Mesothelial cell of epicardium (in vitro differentiated cells): ENCODE results near the gene PHACTR1. TPM values are rescaled to one million over a fixed set of nuclear protein-coding genes. Genes with fewer than 3 reads are reported as not detected.
A peak's percentile ranks its signal among the peaks of the same experiment; 100 is the strongest.

Experiments used
- DNase-seq, 2 experiments: peaks; one replicate each; pipeline ENCODE4 v3.0.0; 2021; ENCODE audit warnings: low spot score in 2 of 2; ENCODE audit not compliant: unreplicated experiment in 2 of 2
- H3K27ac Mint-ChIP-seq: 2 replicates; pipeline ENCODE4 v1.8.0; 2021; ENCODE audit warnings: mixed read lengths
- H3K27me3 Mint-ChIP-seq: 2 replicates; pipeline ENCODE4 v1.8.0; 2021; ENCODE audit warnings: low read depth, mixed read lengths
- H3K36me3 Mint-ChIP-seq: 2 replicates; pipeline ENCODE4 v1.8.0; 2021; ENCODE audit warnings: mixed read lengths
- H3K4me1 Mint-ChIP-seq: 2 replicates; pipeline ENCODE4 v1.8.0; 2021; ENCODE audit warnings: mixed read lengths
- H3K4me3 Mint-ChIP-seq: 2 replicates; pipeline ENCODE4 v1.8.0; 2021; ENCODE audit warnings: mild to moderate bottlenecking, moderate library complexity, mixed read lengths
- H3K9me3 Mint-ChIP-seq: 2 replicates; pipeline ENCODE4 v1.8.0; 2021; ENCODE audit warnings: mixed read lengths
- total RNA-seq: library from RNA; stranded (reverse); gene quantifications from 3 replicates; pipeline ENCODE4 v1.2.1, GENCODE V29; 2021
- TF ChIP-seq, protein P1 (sequence below): fragments of 200-600 bp; sonication (generic); IDR thresholded peaks from one replicate; pipeline ENCODE4 v1.5.0; 2021; ENCODE audit warnings: antibody characterized with exemption; ENCODE audit not compliant: unreplicated experiment

The PHACTR1 gene
- total RNA-seq, 1 donor from 2014 or later, result 0.76 TPM

DNA sequence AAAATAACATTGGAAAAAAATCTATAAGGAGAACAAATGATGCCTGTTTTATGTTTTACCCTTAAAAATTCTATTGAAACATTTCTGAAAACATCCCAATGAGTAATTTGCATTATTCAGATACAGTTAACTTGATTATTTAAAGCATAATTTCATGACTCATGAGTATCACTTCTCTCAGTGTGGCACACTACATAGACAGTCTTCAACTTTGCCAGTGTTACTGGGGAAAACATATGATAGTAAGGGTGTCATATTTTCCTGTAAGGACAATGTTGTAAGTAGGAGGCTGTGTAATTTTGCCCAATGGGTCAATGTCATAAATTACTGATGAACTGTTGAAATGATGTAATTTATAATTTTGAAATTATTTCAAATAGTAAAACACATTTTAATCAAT, 125.5 kb downstream of the PHACTR1 start:
- no peak for DNase-seq
- Mint-ChIP-seq H3K36me3 (no peaks in the 10 kb centered on the region), H3K27me3 (no peaks in the 10 kb centered on the region), H3K4me3 (no peak overlapping the region), H3K27ac (no peak overlapping the region), H3K9me3 (peaks cover 9% of the 10 kb centered on the region), H3K4me1 (peaks cover 13% of the 10 kb centered on the region)
- TF ChIP-seq, protein P1, sequence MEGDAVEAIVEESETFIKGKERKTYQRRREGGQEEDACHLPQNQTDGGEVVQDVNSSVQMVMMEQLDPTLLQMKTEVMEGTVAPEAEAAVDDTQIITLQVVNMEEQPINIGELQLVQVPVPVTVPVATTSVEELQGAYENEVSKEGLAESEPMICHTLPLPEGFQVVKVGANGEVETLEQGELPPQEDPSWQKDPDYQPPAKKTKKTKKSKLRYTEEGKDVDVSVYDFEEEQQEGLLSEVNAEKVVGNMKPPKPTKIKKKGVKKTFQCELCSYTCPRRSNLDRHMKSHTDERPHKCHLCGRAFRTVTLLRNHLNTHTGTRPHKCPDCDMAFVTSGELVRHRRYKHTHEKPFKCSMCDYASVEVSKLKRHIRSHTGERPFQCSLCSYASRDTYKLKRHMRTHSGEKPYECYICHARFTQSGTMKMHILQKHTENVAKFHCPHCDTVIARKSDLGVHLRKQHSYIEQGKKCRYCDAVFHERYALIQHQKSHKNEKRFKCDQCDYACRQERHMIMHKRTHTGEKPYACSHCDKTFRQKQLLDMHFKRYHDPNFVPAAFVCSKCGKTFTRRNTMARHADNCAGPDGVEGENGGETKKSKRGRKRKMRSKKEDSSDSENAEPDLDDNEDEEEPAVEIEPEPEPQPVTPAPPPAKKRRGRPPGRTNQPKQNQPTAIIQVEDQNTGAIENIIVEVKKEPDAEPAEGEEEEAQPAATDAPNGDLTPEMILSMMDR, result no peak

DNA sequence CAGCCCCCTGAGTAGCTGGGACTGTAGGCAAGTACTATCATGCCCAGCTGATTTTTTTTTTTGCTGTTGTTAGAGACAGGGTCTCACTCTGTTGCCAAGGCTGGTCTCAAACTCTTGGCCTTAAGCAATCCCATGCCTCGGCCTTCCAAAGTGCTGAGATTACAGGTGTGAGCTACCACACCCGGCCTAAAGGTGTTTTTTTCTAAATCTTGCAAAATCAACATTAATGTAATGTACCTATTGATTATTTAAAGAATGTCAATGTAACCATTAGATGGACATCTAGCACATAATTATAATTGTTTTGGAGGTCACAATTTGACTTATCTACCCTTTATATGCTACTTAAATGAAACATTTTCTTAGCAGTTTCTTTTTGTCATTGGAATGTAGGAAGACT, 126.1 kb downstream of the PHACTR1 start:
- Mint-ChIP-seq H3K4me3 (no peak overlapping the region), H3K27ac (no peak overlapping the region), H3K27me3 (no peaks in the 10 kb centered on the region), H3K36me3 (no peaks in the 10 kb centered on the region), H3K4me1 (peaks cover 13% of the 10 kb centered on the region), H3K9me3 (peaks cover 6% of the 10 kb centered on the region)
- TF ChIP-seq, protein P1, result no peak
- no peak for DNase-seq

DNA sequence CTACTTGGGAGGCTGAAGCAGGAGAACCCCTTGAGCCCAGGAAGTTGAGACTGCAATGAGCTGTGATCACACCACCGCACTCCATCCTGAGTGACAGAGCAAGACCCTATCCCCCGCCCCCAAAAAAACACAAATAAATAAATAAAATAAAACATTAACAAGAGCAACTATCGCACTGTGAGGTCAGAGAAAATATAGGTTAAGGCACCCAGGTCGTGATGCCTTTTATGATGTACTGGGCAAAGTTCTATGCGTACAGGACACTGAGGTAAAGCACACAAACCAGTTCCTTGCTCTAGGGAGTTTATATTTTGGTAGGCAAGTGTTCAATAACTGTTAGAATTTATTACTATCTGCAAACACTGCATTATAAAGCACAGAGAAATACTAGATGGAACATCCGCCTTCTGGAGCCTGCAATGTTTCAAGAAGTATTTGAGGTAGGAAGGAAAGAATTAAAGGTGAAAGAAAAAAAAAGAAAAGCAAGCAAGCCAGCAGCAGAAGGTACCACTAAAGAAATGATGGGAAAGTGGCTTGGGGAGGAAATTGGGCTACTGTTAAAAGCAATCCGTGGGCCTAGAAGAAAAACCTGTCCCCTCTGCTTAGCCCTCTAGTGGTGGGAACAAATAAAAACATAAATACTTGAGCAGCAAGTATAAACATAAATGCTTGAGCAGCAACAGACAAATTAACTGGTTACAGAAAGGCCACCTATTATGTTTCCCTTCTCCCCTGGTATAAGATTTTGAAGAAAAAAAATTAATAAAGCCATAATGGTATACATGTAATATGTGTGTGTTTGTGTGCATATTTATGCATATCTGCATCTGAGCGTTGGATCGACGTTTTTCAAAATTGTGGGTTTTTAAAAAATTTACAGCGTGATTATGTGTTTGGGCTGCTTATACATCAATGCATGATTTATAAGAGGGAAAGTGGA, 128.0 kb downstream of the PHACTR1 start:
- peaks cover 13% of the 10 kb centered on the region for H3K4me1 Mint-ChIP-seq
- no peak overlapping the region for H3K4me3 Mint-ChIP-seq
- H3K9me3 Mint-ChIP-seq, result no peaks in the 10 kb centered on the region

DNA sequence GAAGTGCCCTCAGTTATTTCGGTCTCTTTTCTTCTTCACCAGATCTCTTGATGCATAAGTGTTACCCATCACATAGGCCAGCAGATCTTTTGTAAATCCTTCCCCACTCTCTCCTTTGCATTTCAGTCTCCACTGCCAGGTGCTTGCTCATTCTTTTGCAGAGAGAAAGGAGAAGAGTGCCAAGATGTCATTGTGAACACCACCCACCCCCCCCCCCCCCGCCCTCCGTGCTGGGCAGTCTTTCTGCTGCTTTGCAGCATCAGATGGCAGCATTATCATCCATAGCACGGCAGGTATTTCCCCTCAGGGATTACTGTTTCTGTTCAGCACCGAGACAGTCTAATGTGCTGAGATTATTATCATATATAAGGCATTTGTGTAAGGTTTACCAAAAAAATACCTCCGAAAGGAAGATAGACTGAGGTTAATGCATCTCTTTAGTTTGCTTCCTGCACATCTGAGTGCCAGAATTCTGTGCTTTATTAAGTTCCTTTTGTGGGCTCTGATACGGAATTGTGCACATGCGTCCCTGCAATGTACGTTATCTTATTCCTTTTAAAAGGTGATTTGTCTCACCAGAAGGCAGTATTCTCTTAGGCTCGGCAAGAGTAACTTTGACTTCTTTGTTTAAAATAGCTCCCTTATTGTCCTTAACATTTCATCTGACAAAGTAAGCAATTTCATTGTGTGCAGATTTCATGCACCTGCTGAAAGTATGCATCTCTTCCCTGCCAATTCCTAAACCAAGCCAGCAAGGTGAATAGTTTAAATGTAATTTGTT, 128.8 kb downstream of the PHACTR1 start:
- no peak for DNase-seq
- Mint-ChIP-seq H3K4me1 (peaks cover 10% of the 10 kb centered on the region), H3K9me3 (no peaks in the 10 kb centered on the region), H3K27ac (no peak overlapping the region), H3K4me3 (no peak overlapping the region), H3K36me3 (no peaks in the 10 kb centered on the region), H3K27me3 (peaks cover 2% of the 10 kb centered on the region)
- TF ChIP-seq, protein P1, result no peak

More for the DNA sequence above, 128.0 kb downstream of the PHACTR1 start:
- DNase-seq, result no peak
- TF ChIP-seq, protein P1, result peak; percentile 83
- Mint-ChIP-seq H3K27ac (no peak overlapping the region), H3K27me3 (peaks cover 2% of the 10 kb centered on the region), H3K36me3 (no peaks in the 10 kb centered on the region)

DNA sequence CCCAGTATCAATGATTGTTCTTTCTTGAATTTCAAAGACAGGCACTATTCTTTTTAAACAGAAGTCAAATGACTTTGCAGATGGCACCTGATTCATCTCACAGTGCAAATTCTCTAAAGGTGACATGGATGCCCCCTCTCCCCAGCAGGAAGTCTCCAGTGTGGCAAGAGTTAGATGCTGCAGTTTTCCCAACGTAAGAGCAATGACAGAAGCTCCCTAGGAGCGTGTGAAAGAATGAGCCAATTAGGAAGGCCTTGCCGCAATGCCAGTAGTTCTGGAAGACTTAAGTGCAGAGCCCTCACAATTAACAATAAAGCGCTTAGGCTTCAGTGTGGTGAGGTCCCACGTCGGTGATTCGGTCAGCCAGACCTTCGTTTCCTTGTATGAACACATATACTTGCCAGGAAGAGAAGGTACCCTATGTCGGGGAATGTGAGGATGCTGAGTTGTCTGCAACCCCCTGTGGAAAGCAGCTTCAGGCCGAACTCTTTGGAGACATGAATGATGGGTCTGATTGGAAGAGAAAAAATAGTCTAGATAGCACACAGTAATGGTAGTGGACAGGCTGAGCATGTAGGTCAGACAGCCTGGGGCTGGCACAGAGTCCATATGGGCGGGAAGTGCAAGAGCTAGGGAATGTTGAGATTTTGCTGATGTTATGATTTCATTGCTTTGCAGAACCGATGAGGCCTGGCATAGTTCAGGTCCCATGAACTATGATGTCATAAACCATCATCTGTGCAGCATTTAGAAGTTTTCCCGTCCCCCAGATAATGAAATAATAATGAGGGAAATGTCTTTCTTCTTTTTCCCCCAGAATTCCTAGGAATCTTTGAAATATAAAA, 132.6 kb downstream of the PHACTR1 start:
- H3K27ac Mint-ChIP-seq, result no peak overlapping the region
- H3K27me3 Mint-ChIP-seq, result peaks cover 9% of the 10 kb centered on the region
- DNase-seq, result no peak
- TF ChIP-seq, protein P1, result no peak
- peaks cover 10% of the 10 kb centered on the region for H3K4me1 Mint-ChIP-seq
- no peaks in the 10 kb centered on the region for H3K9me3 Mint-ChIP-seq
- H3K4me3 Mint-ChIP-seq, result no peak overlapping the region
- no peaks in the 10 kb centered on the region for H3K36me3 Mint-ChIP-seq
